BE2C (cell line): Measurements from ENCODE around the gene ZBTB1.

ENCODE experiments used
- DNase-seq: peaks from one replicate; pipeline ENCODE4 v3.0.0-alpha.2; 2020
- H3K27me3 ChIP-seq: fragments of 250-450 bp; sonication (Bioruptor Pico); 2 replicates; pipeline ENCODE4 v1.5.1; 2020; ENCODE audit warnings: mild to moderate bottlenecking
- H3K36me3 ChIP-seq: fragments of 250-450 bp; sonication (Bioruptor Pico); 2 replicates; pipeline ENCODE4 v1.5.1; 2020; ENCODE audit warnings: mild to moderate bottlenecking
- H3K4me1 ChIP-seq: fragments of 250-450 bp; sonication (Bioruptor Pico); 2 replicates; pipeline ENCODE4 v1.5.1; 2020
- H3K4me3 ChIP-seq: 2 replicates; pipeline ENCODE4 v1.5.1; 2011; ENCODE audit warnings: low read depth, low read length
- H3K9me3 ChIP-seq: fragments of 250-450 bp; sonication (Bioruptor Pico); 2 replicates; pipeline ENCODE4 v1.5.1; 2020
- TF ChIP-seq, protein P1 (sequence below): IDR thresholded peaks from 2 replicates; pipeline ENCODE4 v1.5.1; 2012; ENCODE audit warnings: mild to moderate bottlenecking, low read depth, low read length

Gene ZBTB1

DNA sequence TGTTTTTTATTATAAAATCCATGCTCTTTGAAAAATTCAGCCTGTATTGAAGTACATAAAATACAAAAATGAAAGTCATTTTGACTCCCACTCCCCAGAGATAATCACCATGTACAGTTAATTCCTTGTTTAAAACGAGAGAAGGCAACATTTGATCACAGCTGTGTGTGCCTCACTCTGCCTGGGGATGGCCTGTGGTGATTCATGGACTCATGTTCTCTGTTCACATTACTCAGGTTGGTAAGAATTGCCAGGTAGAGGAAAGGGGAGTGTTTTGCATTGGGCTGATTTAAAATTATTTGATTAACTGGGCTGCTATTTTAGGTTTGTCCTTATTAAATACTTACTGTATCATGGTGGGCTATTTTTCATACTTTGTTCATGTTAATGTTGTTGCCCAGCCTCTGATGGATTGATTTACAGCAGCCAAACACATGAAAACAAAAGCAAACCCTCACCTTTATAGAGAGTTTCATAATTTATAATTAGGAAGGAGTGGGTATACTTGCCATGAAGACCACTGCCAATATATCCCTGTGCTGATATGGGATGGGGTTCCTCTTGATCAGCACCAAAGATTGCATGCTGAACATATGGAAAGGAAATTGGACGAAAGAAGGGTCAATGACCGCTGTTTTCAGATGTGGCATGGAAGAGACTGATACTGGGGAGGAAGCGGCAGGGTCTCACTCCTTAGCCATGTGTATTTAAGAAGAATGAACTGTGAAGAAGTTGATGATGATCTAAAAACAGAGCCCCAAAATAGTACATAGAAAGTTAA is 3.0 kb downstream of the ZBTB1 start:
- DNase-seq: no peak
- H3K4me1 ChIP-seq: peaks cover 22% of the 10 kb centered on the region; the same call in 1 of the 2 replicates
- H3K36me3 ChIP-seq: peaks cover 2% of the 10 kb centered on the region; the same call in 1 of the 2 replicates
- no peak overlapping the region; the same call in 1 of the 2 replicates for H3K4me3 ChIP-seq
- TF ChIP-seq, protein P1, sequence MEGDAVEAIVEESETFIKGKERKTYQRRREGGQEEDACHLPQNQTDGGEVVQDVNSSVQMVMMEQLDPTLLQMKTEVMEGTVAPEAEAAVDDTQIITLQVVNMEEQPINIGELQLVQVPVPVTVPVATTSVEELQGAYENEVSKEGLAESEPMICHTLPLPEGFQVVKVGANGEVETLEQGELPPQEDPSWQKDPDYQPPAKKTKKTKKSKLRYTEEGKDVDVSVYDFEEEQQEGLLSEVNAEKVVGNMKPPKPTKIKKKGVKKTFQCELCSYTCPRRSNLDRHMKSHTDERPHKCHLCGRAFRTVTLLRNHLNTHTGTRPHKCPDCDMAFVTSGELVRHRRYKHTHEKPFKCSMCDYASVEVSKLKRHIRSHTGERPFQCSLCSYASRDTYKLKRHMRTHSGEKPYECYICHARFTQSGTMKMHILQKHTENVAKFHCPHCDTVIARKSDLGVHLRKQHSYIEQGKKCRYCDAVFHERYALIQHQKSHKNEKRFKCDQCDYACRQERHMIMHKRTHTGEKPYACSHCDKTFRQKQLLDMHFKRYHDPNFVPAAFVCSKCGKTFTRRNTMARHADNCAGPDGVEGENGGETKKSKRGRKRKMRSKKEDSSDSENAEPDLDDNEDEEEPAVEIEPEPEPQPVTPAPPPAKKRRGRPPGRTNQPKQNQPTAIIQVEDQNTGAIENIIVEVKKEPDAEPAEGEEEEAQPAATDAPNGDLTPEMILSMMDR: no peak
- H3K9me3 ChIP-seq: no peaks in the 10 kb centered on the region
- no peaks in the 10 kb centered on the region for H3K27me3 ChIP-seq

DNA sequence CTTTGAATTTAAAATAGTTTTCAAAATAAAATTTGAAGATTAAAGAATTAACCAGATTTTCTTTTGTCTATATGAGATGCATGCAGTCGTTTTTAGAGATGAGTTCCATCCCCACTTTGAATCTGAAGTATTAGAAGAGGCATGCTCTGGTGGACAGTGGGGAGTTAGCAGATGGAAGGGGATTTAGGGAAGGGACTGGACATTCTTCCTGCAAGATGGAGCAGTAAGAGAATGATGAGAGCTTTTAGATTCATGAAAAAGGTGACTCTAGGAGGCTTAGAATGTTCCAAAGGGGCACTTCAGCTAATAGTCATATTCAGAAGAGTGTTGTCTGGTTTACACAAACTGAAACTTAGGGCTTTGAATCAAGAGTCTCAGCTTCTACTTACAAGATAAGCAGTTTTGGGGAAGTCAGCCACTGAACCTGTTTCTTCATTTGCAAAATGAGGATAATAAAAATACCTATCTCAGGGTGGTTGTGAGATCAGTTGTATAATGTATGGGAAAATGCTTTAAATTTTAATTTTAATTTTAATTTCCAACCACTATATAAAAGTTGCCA is 3.7 kb downstream of the ZBTB1 start:
- no peak for DNase-seq
- H3K4me3 ChIP-seq: no peak overlapping the region
- H3K36me3 ChIP-seq: peaks cover 2% of the 10 kb centered on the region; the same call in 1 of the 2 replicates
- TF ChIP-seq, protein P1: no peak
- no peaks in the 10 kb centered on the region for H3K27me3 ChIP-seq
- H3K4me1 ChIP-seq: peaks cover 22% of the 10 kb centered on the region; the same call in 1 of the 2 replicates
- no peaks in the 10 kb centered on the region for H3K9me3 ChIP-seq

DNA sequence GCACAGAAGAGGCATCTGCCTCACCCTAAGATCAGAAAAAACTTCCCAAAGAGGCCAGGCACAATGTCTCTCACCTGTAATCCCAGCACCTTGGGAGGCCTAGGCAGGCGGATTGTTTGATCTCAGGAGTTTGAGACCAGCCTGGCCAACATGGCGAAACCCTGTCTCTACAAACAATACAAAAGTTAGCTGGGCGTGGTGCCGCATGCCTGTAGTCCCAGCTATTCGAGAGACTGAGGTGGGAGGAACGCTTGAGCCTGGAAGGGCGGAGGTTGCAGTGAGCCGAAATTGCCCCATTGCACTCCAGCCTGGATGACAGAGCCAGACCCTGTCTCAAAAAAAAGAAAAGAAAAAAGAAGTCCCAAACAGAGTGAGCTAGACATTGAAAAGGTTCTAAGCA is 4.5 kb downstream of the ZBTB1 start:
- peaks cover 2% of the 10 kb centered on the region; the same call in 1 of the 2 replicates for H3K36me3 ChIP-seq
- TF ChIP-seq, protein P1: no peak
- no peak for DNase-seq
- H3K4me3 ChIP-seq: no peak overlapping the region
- H3K27me3 ChIP-seq: no peaks in the 10 kb centered on the region
- H3K4me1 ChIP-seq: peaks cover 22% of the 10 kb centered on the region; the same call in 1 of the 2 replicates
- no peaks in the 10 kb centered on the region for H3K9me3 ChIP-seq

DNA sequence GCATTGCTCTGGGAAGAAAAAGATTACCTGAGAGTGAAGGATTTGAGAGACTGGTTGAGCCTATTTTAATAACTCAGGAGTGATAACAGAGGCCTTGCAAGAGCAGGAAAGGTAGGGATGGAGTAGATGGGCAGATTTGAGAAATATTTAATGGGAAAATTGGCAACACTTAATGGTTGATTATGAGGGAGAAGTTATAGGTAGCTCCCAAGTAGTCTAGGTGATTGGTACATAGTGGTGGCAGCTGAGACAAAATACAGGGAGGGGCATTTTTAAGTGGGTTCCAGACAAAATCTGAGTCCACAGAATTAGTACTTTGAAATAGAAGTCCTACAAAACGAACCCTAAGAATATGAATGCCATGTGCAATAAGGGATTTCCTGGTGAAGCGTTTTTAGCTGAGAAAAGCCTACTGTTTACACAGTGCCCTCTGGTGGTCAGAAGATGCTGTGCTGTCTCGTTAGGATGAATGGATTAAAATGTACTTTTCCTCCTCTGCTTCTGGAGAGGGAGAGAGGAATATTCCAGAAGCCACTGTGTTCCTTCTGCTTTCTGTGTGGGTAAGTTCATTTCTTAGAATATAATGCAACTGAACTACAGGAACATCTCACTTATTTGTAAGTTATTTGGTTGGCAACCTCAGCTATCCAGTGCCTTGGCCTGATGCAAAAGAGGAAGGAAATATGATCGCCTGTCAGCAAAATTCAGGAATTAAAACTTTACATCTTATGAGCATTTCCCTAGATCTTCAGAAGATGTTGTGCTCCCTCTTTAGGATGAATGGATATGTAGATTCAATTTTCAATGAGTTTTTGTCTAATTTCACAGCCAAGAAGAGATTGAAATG is 6.5 kb downstream of the ZBTB1 start:
- peaks cover 22% of the 10 kb centered on the region; the same call in 1 of the 2 replicates for H3K4me1 ChIP-seq
- TF ChIP-seq, protein P1: peak; percentile 99
- peak; percentile 72 for DNase-seq
- H3K9me3 ChIP-seq: no peaks in the 10 kb centered on the region
- H3K36me3 ChIP-seq: peaks cover 2% of the 10 kb centered on the region; the same call in 1 of the 2 replicates
- no peak overlapping the region for H3K4me3 ChIP-seq
- H3K27me3 ChIP-seq: no peaks in the 10 kb centered on the region

DNA sequence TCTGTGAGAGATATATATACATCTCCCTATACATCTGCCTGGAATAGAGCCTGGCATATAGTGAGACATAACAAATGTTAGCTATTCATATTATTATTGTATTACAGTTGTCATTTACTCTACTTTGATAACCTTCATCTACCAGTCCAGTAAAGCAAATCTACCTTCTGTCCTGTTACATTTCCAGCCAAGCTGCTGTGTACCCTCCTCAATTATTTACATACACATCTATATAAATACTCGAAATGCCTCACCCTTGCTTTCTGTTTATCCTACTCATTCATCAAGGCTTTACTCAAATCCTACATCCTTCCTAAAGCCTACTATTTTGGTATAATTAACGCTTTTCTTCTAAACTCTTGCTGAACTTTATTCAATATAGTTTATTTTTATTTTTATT is 8.7 kb downstream of the ZBTB1 start:
- Histone ChIP-seq H3K9me3 (no peaks in the 10 kb centered on the region), H3K27me3 (no peaks in the 10 kb centered on the region), H3K36me3 (peaks cover 2% of the 10 kb centered on the region; the same call in 1 of the 2 replicates), H3K4me1 (peaks cover 16% of the 10 kb centered on the region; the same call in 1 of the 2 replicates), H3K4me3 (no peak overlapping the region)
- TF ChIP-seq, protein P1: no peak
- no peak for DNase-seq
